Endodermal cell (in vitro differentiated cells): ENCODE results near the gene GCM1. TPM values are rescaled to one million over a fixed set of nuclear protein-coding genes. Genes with fewer than 3 reads are reported as not detected.

ENCODE experiments used
- DNase-seq: peaks from one replicate; pipeline ENCODE4 v3.0.0-alpha.2; 2017
- H3K27ac ChIP-seq: 2 replicates; pipeline ENCODE4 v1.5.1; 2013; ENCODE audit warnings: mild to moderate bottlenecking, low read depth, low read length, moderate library complexity
- H3K27me3 ChIP-seq: 2 replicates; pipeline ENCODE4 v1.6.1; 2013; ENCODE audit warnings: mild to moderate bottlenecking, low read length, moderate library complexity; ENCODE audit not compliant: insufficient read depth, control insufficient read depth, poor library complexity, severe bottlenecking
- H3K36me3 ChIP-seq: 2 replicates; pipeline ENCODE4 v1.7.0; 2013; ENCODE audit warnings: mild to moderate bottlenecking, low read length, moderate library complexity; ENCODE audit not compliant: control insufficient read depth, insufficient read depth
- H3K4me1 ChIP-seq: one replicate; pipeline ENCODE4 v1.7.0; 2013; ENCODE audit warnings: low read length; ENCODE audit not compliant: control insufficient read depth, insufficient read depth
- H3K4me3 ChIP-seq: 2 replicates; pipeline ENCODE4 v1.5.1; 2013; ENCODE audit warnings: mild to moderate bottlenecking, low read length, moderate library complexity
- H3K9ac ChIP-seq: 2 replicates; pipeline ENCODE4 v1.6.1; 2013; ENCODE audit warnings: mild to moderate bottlenecking, low read length, moderate library complexity; ENCODE audit not compliant: poor library complexity, severe bottlenecking; ENCODE audit errors: extremely low read depth
- H3K9me3 ChIP-seq: 2 replicates; pipeline ENCODE4 v1.6.1; 2013; ENCODE audit warnings: mild to moderate bottlenecking, low read length, moderate library complexity; ENCODE audit not compliant: control insufficient read depth
- H3K27ac Mint-ChIP-seq: 2 replicates; pipeline ENCODE4 v1.8.0; 2020; ENCODE audit warnings: mixed read lengths
- H3K27me3 Mint-ChIP-seq: 2 replicates; pipeline ENCODE4 v1.8.0; 2021; ENCODE audit warnings: mild to moderate bottlenecking, mixed read lengths; ENCODE audit not compliant: insufficient read depth
- H3K36me3 Mint-ChIP-seq: 2 replicates; pipeline ENCODE4 v1.8.0; 2020; ENCODE audit warnings: low read depth, mixed read lengths
- H3K4me1 Mint-ChIP-seq: 2 replicates; pipeline ENCODE4 v1.8.0; 2020; ENCODE audit warnings: mixed read lengths
- H3K4me3 Mint-ChIP-seq: 2 replicates; pipeline ENCODE4 v1.8.0; 2020; ENCODE audit warnings: mild to moderate bottlenecking, moderate library complexity, mixed read lengths
- H3K9me3 Mint-ChIP-seq: 2 replicates; pipeline ENCODE4 v1.8.0; 2020; ENCODE audit warnings: mild to moderate bottlenecking, mixed read lengths
- CTCF ChIP-seq: fragments of 200-600 bp; sonication (generic); conservative IDR thresholded peaks from 2 replicates; pipeline ENCODE4 v1.5.0; 2021; ENCODE audit warnings: antibody characterized with exemption, mild to moderate bottlenecking
- WGBS, 2 experiments: methylation state at CpG; one replicate each; pipeline versions ENCODE4 v1.1.5 to v1.1.7; 2013; ENCODE audit warnings: missing lambda C conversion rate in 2 of 2, mixed read lengths in 1 of 2; ENCODE audit not compliant: insufficient coverage in 1 of 2, insufficient read length in 1 of 2; 5-methylcytosine and 5-hydroxymethylcytosine counted together
- total RNA-seq, 2 donors: library from RNA; stranded (reverse); fragmentation: NEBNext Ultra II Directional in 1 of 2; extraction: Animal tissue kit (Norgen Biotek cat#: 25700) in 1 of 2; gene quantifications; 2 replicates in 1 of 2; 3 replicates in 1 of 2; pipeline ENCODE4 v1.2.1, GENCODE V29; 2021

Gene GCM1
- total RNA-seq, 2 donors from 2014 or later: not detected

- no peak overlapping the region for H3K4me3 Mint-ChIP-seq
- no peak for DNase-seq
- H3K9me3 Mint-ChIP-seq: no peaks in the 10 kb centered on the region
- H3K27ac Mint-ChIP-seq: no peak overlapping the region
- Histone ChIP-seq H3K4me3 (no peak overlapping the region), H3K9ac (no peak overlapping the region), H3K36me3 (no peaks in the 10 kb centered on the region), H3K27me3 (no peaks in the 10 kb centered on the region), H3K4me1 (no peaks in the 10 kb centered on the region), H3K9me3 (peaks cover 5% of the 10 kb centered on the region), H3K27ac (peak overlapping the region; percentile 56)
- no peaks in the 10 kb centered on the region for H3K4me1 Mint-ChIP-seq
- TF ChIP-seq CTCF: no peak
- H3K27me3 Mint-ChIP-seq: no peaks in the 10 kb centered on the region
- WGBS, 2 experiments: 85 to 86% methylated on average over 3 to 4 of the region's 4 CpGs
- no peaks in the 10 kb centered on the region for H3K36me3 Mint-ChIP-seq
These were observed 20.1 kb upstream of the GCM1 start for GRCh38 chr6:53168516-53169267.

GRCh38 chr6:53165293-53165692 lies 16.7 kb upstream of the GCM1 start:
- no peaks in the 10 kb centered on the region for H3K27me3 Mint-ChIP-seq

GRCh38 chr6:53162606-53163005 lies 14.0 kb upstream of the GCM1 start:
- Histone ChIP-seq H3K9ac (no peak overlapping the region), H3K27ac (no peak overlapping the region), H3K4me3 (no peak overlapping the region), H3K36me3 (no peaks in the 10 kb centered on the region), H3K9me3 (peaks cover 5% of the 10 kb centered on the region), H3K4me1 (no peaks in the 10 kb centered on the region), H3K27me3 (no peaks in the 10 kb centered on the region)
- no peak overlapping the region for H3K4me3 Mint-ChIP-seq
- 73% methylated on average over 1 of the region's 1 CpG; no CpG with 5 or more reads in 1 of the 2 experiments for WGBS, 2 experiments
- DNase-seq: no peak
- no peak for TF ChIP-seq CTCF
- no peaks in the 10 kb centered on the region for H3K4me1 Mint-ChIP-seq
- H3K27ac Mint-ChIP-seq: no peak overlapping the region
- no peaks in the 10 kb centered on the region for H3K36me3 Mint-ChIP-seq
- no peaks in the 10 kb centered on the region for H3K27me3 Mint-ChIP-seq
- no peaks in the 10 kb centered on the region for H3K9me3 Mint-ChIP-seq

More at GRCh38 chr6:53165293-53165692, 16.7 kb upstream of the GCM1 start:
- no peaks in the 10 kb centered on the region for H3K4me1 ChIP-seq
- TF ChIP-seq CTCF: no peak
- WGBS, 2 experiments: 93 to 95% methylated on average over 2 to 4 of the region's 4 CpGs
- H3K9me3 Mint-ChIP-seq: no peaks in the 10 kb centered on the region
- no peak overlapping the region for H3K27ac Mint-ChIP-seq
- no peaks in the 10 kb centered on the region for H3K36me3 ChIP-seq
- no peak overlapping the region for H3K9ac ChIP-seq
- peaks cover 5% of the 10 kb centered on the region for H3K9me3 ChIP-seq
- H3K27ac ChIP-seq: no peak overlapping the region
- H3K4me1 Mint-ChIP-seq: no peaks in the 10 kb centered on the region
- H3K27me3 ChIP-seq: no peaks in the 10 kb centered on the region
- no peak overlapping the region for H3K4me3 Mint-ChIP-seq
- H3K36me3 Mint-ChIP-seq: no peaks in the 10 kb centered on the region
- DNase-seq: no peak
- no peak overlapping the region for H3K4me3 ChIP-seq
